ENCODE data around the gene LAMC1.

GRCh38 chr1:183029591-183030000, 6.4 kb downstream of the LAMC1 start:
- TF ChIP-seq ZNF513 (tag by site-specific recombination; IDR thresholded peaks at IDR 0.05) = no peak
- TF ChIP-seq PRDM1 (tag by site-specific recombination; IDR thresholded peaks at IDR 0.05) = no peak
- no peak for TF ChIP-seq ZBTB1 (tag by site-specific recombination; IDR thresholded peaks at IDR 0.05)
- no peak for TF ChIP-seq CTCF (tag by site-specific recombination; IDR thresholded peaks at IDR 0.05)
- TF ChIP-seq PATZ1 (tag by site-specific recombination; IDR thresholded peaks at IDR 0.05) = no peak
- TF ChIP-seq ZBTB26 (tag by site-specific recombination; optimal IDR thresholded peaks at IDR 0.05) = no peak
- TF ChIP-seq ZNF785 (tag by site-specific recombination; IDR thresholded peaks at IDR 0.05) = no peak
- TF ChIP-seq BCL11B (tag by site-specific recombination; IDR thresholded peaks at IDR 0.05; ENCODE audit: low read depth) = no peak
- peak; percentile 83 for TF ChIP-seq SP7 (tag by site-specific recombination; IDR thresholded peaks at IDR 0.05)
- TF ChIP-seq ZNF521 (tag by site-specific recombination; IDR thresholded peaks at IDR 0.05) = no peak
- TF ChIP-seq ZNF639 (tag by site-specific recombination; IDR thresholded peaks at IDR 0.05) = no peak
- no peak; the same call in 1 of the 2 replicates for TF ChIP-seq BCL11A (tag by site-specific recombination; IDR thresholded peaks at IDR 0.05; ENCODE audit: low read depth)
- no peak for TF ChIP-seq ATF2 (tag by site-specific recombination; IDR thresholded peaks at IDR 0.05; ENCODE audit: low read depth)

Data from HEK293 (cell line).